ENCODE measurements around the gene NAA60.
"Not testable (repeated sequence)": the region's sequence is repeated elsewhere in the genome, so short reads cannot be mapped to it uniquely, and the experiment has no call there.

- TF ChIP-seq, protein P1, sequence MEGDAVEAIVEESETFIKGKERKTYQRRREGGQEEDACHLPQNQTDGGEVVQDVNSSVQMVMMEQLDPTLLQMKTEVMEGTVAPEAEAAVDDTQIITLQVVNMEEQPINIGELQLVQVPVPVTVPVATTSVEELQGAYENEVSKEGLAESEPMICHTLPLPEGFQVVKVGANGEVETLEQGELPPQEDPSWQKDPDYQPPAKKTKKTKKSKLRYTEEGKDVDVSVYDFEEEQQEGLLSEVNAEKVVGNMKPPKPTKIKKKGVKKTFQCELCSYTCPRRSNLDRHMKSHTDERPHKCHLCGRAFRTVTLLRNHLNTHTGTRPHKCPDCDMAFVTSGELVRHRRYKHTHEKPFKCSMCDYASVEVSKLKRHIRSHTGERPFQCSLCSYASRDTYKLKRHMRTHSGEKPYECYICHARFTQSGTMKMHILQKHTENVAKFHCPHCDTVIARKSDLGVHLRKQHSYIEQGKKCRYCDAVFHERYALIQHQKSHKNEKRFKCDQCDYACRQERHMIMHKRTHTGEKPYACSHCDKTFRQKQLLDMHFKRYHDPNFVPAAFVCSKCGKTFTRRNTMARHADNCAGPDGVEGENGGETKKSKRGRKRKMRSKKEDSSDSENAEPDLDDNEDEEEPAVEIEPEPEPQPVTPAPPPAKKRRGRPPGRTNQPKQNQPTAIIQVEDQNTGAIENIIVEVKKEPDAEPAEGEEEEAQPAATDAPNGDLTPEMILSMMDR (conservative IDR thresholded peaks at IDR 0.05; ENCODE audit: low read depth, low read length): not testable (repeated sequence)
- TF ChIP-seq EZH2 (IDR thresholded peaks at IDR 0.05; ENCODE audit: borderline replicate concordance, low read depth, low read length, poor library complexity, severe bottlenecking): not testable (repeated sequence)
Observed at GRCh38 chr16:3474870-3475269, 31.4 kb downstream of the NAA60 start.
